ENCODE measurements around the gene IL17RE.
"Not testable (repeated sequence)": the region's sequence is repeated elsewhere in the genome, so short reads cannot be mapped to it uniquely, and the experiment has no call there.

DNA sequence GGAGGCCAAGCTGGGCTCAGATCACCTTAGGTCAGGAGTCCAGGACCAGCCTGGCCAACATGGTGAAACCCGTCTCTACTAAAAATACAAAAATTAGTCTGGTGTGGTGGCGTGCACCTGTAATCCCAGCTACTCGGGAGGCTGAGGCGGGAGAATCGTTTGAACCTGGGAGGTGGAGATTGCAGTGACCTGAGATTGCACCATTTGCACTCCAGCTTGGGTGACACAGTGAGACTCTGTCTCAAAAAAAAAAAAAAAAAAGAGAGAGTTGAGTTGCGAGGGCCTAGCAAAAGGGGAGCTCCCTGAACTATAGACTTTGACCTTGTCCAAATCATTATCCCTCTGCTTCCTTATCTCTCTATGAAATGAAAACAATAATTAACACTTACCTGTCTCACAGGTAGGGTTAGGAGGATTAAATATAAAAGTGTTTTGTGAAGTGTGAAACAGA, 1.7 kb upstream of the IL17RE start:
- TF ChIP-seq, protein P1, sequence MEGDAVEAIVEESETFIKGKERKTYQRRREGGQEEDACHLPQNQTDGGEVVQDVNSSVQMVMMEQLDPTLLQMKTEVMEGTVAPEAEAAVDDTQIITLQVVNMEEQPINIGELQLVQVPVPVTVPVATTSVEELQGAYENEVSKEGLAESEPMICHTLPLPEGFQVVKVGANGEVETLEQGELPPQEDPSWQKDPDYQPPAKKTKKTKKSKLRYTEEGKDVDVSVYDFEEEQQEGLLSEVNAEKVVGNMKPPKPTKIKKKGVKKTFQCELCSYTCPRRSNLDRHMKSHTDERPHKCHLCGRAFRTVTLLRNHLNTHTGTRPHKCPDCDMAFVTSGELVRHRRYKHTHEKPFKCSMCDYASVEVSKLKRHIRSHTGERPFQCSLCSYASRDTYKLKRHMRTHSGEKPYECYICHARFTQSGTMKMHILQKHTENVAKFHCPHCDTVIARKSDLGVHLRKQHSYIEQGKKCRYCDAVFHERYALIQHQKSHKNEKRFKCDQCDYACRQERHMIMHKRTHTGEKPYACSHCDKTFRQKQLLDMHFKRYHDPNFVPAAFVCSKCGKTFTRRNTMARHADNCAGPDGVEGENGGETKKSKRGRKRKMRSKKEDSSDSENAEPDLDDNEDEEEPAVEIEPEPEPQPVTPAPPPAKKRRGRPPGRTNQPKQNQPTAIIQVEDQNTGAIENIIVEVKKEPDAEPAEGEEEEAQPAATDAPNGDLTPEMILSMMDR (IDR thresholded peaks at IDR 0.05) = peak in 2 of 6 experiments; percentile 8 to 27
- TF ChIP-seq POLR2A (IDR thresholded peaks at IDR 0.05) = not testable (repeated sequence)
